ENCODE results near the gene DDX17. TPM values are rescaled to one million over a fixed set of nuclear protein-coding genes. Genes with fewer than 3 reads are reported as not detected.

The DDX17 gene
- total and polyA plus RNA-seq, 9 of the 15 experiments (the other 6 are each of a cell fraction or from before 2014, with no cell fraction given), result 17.6 to 421 (median 189) TPM

GRCh38 chr22:38446018-38446601 lies 60.0 kb downstream of the DDX17 start:
- H3K79me2 ChIP-seq (ENCODE audit: control insufficient read depth, insufficient read depth, low read length), result no peaks in the 10 kb centered on the region
- in situ Hi-C loops (cut with MboI), result no loop called here
- H3K9ac ChIP-seq (ENCODE audit: insufficient read depth in 1 of 2, low read depth in 2 of 2, low read length in 2 of 2), result 0 out of 4 replicates have a peak overlapping the region, but pooled peaks of 1 of the 2 experiments have one; percentile 26
- ATAC-seq (0 out of 3 replicates have a peak, but pooled peaks have one; percentile 18), DNase-seq (ENCODE audit: extremely low read depth in 1 of 4, low spot score in 3 of 4) (no peak), FAIRE-seq (no peak)
- no peak overlapping the region for H3K4me2 ChIP-seq (ENCODE audit: insufficient read depth, low read length)
- H3K4me3 ChIP-seq, result no peak overlapping the region
- H4K20me1 ChIP-seq (replicated peaks; ENCODE audit: control insufficient read depth, insufficient read depth, low read length), result peaks cover 16% of the 10 kb centered on the region; the same call in 1 of the 2 replicates
- H3K36me3 ChIP-seq (ENCODE audit: control insufficient read depth, insufficient read depth, low read length), result no peaks in the 10 kb centered on the region
- no peak for TF ChIP-seq RB1 (IDR thresholded peaks at IDR 0.05; ENCODE audit: low read depth)
- peak; percentile 67 for TF ChIP-seq NFIC (IDR thresholded peaks at IDR 0.05)
- 19% methylated on average over 6 of the region's 9 CpGs for WGBS (ENCODE audit: insufficient coverage, low coverage, missing lambda C conversion rate)
- peaks cover 7 to 34% of the 10 kb centered on the region in 2 experiments; a peak in 3 of 5 replicates for H3K4me1 ChIP-seq (replicated peaks in 1 of 2; ENCODE audit: control insufficient read depth in 2 of 2, insufficient read depth in 2 of 2, low read length in 2 of 2)
- BruUV-seq (replicated peaks), result no TSS peak
- intact Hi-C loops (cut with micrococcal nuclease), result no loop called here
- peaks cover 0 to 9% of the 10 kb centered on the region in 2 experiments; a peak in 3 of 5 replicates for H3K27me3 ChIP-seq (ENCODE audit: control insufficient read depth in 2 of 2, insufficient read depth in 2 of 2, low read length in 2 of 2)
- no peak overlapping the region for H3K27ac ChIP-seq (ENCODE audit: extremely low read depth, low read depth, low read length)
- POLR2A ChIA-PET, result interaction anchor here (0.6 to 1.2 kb wide), 2 partner anchors 13 to 23 kb away, joined by 3 read pairs; no protein-coding TSS in a partner anchor
- CTCF ChIA-PET (ENCODE audit: low intra/inter-chr PET ratio), result no interaction called here
- no peaks in the 10 kb centered on the region for H3K9me3 ChIP-seq (replicated peaks; ENCODE audit: control insufficient read depth, insufficient read depth, low read depth, low read length)
- no peak overlapping the region for H2AFZ ChIP-seq (ENCODE audit: low read depth, low read length)
- H3K9me1 ChIP-seq (ENCODE audit: control insufficient read depth, insufficient read depth, low read length), result no peaks in the 10 kb centered on the region

- FAIRE-seq (no peak), ATAC-seq (no peak), DNase-seq (ENCODE audit: extremely low read depth in 1 of 4, low spot score in 3 of 4) (no peak)
- H3K9me3 ChIP-seq (replicated peaks; ENCODE audit: control insufficient read depth, insufficient read depth, low read depth, low read length), result no peaks in the 10 kb centered on the region
- no peak overlapping the region for H3K27ac ChIP-seq (ENCODE audit: extremely low read depth, low read depth, low read length)
- H4K20me1 ChIP-seq (replicated peaks; ENCODE audit: control insufficient read depth, insufficient read depth, low read length), result 0 out of 2 replicates have a peak, but pooled peaks cover 11% of the 10 kb centered on the region
- intact Hi-C loops (cut with micrococcal nuclease) (no loop called here), in situ Hi-C loops (cut with MboI) (no loop called here)
- H3K9ac ChIP-seq (ENCODE audit: insufficient read depth in 1 of 2, low read depth in 2 of 2, low read length in 2 of 2), result 0 out of 4 replicates have a peak overlapping the region, but pooled peaks of 1 of the 2 experiments have one; percentile 18
- ChIA-PET CTCF (ENCODE audit: low intra/inter-chr PET ratio) (no interaction called here), POLR2A (no interaction called here)
- H3K27me3 ChIP-seq (ENCODE audit: control insufficient read depth in 2 of 2, insufficient read depth in 2 of 2, low read length in 2 of 2), result peaks cover 0 to 14% of the 10 kb centered on the region in 2 experiments; a peak in 3 of 5 replicates
- H3K79me2 ChIP-seq (ENCODE audit: control insufficient read depth, insufficient read depth, low read length), result no peaks in the 10 kb centered on the region
- TF ChIP-seq ZKSCAN8 (CRISPR knock-in tag; IDR thresholded peaks at IDR 0.05) (0 out of 2 replicates have a peak, but pooled peaks have one; percentile 65), PTRF (tag; IDR thresholded peaks at IDR 0.05) (no peak), HINFP (tag; conservative IDR thresholded peaks at IDR 0.05; ENCODE audit: low read depth) (no peak), GATAD2B (IDR thresholded peaks at IDR 0.05; ENCODE audit: borderline replicate concordance) (no peak), E2F4 (CRISPR knock-in tag; IDR thresholded peaks at IDR 0.05; ENCODE audit: low read depth) (no peak)
- no TSS peak for BruUV-seq (replicated peaks)
- WGBS (ENCODE audit: insufficient coverage, low coverage, missing lambda C conversion rate), result 46% methylated on average over 5 of the region's 10 CpGs
- no peak overlapping the region for H3K4me3 ChIP-seq
- H3K9me1 ChIP-seq (ENCODE audit: control insufficient read depth, insufficient read depth, low read length), result no peaks in the 10 kb centered on the region
- no peak overlapping the region for H2AFZ ChIP-seq (ENCODE audit: low read depth, low read length)
- H3K4me1 ChIP-seq (replicated peaks in 1 of 2; ENCODE audit: control insufficient read depth in 2 of 2, insufficient read depth in 2 of 2, low read length in 2 of 2), result peaks cover 7 to 37% of the 10 kb centered on the region in 2 experiments; a peak in 3 of 5 replicates
- H3K36me3 ChIP-seq (ENCODE audit: control insufficient read depth, insufficient read depth, low read length), result no peaks in the 10 kb centered on the region
- no peak overlapping the region for H3K4me2 ChIP-seq (ENCODE audit: insufficient read depth, low read length)
Measured at GRCh38 chr22:38444783-38445182, 61.3 kb downstream of the DDX17 start.
